Measurements from ENCODE around the gene PPM1A. TPM values are rescaled to one million over a fixed set of nuclear protein-coding genes. Genes with fewer than 3 reads are reported as not detected.

PPM1A gene
- total RNA-seq, 1 donor from 2014 or later, result 10.2 TPM

DNA sequence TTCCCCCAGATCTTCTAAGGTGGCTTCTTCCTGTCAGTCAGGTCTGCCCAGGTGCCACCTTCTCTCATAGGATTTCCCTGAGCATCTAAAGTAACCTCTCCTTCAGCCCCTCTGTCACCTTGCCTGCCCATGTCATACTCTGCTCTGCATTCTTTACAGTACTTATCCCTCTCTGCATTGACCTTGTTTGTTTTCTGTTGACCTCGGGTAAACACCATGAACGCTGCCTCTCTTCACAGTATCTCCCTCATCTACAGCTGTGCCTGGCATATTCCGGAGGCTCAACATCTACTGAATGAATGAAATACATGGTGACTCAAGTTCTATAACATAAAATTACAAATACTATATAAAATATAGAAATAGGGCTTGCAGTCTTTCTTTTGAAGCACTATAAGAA is 10.1 kb upstream of the PPM1A start:
- no peak overlapping the region for H3K4me3 ChIP-seq (ENCODE audit: low read depth, low read length)
- DNase-seq (ENCODE audit: low read depth), result no peak
- TF ChIP-seq, protein P1, sequence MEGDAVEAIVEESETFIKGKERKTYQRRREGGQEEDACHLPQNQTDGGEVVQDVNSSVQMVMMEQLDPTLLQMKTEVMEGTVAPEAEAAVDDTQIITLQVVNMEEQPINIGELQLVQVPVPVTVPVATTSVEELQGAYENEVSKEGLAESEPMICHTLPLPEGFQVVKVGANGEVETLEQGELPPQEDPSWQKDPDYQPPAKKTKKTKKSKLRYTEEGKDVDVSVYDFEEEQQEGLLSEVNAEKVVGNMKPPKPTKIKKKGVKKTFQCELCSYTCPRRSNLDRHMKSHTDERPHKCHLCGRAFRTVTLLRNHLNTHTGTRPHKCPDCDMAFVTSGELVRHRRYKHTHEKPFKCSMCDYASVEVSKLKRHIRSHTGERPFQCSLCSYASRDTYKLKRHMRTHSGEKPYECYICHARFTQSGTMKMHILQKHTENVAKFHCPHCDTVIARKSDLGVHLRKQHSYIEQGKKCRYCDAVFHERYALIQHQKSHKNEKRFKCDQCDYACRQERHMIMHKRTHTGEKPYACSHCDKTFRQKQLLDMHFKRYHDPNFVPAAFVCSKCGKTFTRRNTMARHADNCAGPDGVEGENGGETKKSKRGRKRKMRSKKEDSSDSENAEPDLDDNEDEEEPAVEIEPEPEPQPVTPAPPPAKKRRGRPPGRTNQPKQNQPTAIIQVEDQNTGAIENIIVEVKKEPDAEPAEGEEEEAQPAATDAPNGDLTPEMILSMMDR (conservative IDR thresholded peaks at IDR 0.05; ENCODE audit: low read depth, low read length), result no peak

GRCh38 chr14:60240139-60240856 is 8.7 kb upstream of the PPM1A start:
- H3K4me3 ChIP-seq (ENCODE audit: low read depth, low read length), result no peak overlapping the region
- DNase-seq (ENCODE audit: low read depth), result no peak
- TF ChIP-seq, protein P1 (conservative IDR thresholded peaks at IDR 0.05; ENCODE audit: low read depth, low read length), result no peak

DNA sequence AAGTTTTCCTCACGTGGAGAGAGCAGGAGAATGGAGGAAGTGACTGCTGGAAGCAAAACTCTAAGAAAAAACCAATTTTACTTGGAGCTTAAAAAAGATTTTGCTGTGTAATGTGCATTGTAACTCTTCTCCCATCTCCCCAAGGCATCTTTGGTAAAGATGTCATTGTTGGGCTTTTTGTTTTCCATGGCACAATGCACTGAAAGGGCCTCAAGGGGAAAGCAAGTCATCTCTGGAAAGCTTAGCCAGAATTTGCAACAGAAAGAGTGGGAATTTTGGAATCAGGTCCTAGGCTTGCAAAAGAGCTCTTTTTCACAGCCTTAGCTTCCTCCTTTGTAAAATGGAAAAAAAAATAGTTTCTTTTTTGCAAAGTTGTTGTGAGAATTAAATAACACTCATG is 7.9 kb upstream of the PPM1A start:
- TF ChIP-seq, protein P1 (conservative IDR thresholded peaks at IDR 0.05; ENCODE audit: low read depth, low read length), result no peak
- DNase-seq (ENCODE audit: low read depth), result no peak
- no peak overlapping the region for H3K4me3 ChIP-seq (ENCODE audit: low read depth, low read length)

DNA sequence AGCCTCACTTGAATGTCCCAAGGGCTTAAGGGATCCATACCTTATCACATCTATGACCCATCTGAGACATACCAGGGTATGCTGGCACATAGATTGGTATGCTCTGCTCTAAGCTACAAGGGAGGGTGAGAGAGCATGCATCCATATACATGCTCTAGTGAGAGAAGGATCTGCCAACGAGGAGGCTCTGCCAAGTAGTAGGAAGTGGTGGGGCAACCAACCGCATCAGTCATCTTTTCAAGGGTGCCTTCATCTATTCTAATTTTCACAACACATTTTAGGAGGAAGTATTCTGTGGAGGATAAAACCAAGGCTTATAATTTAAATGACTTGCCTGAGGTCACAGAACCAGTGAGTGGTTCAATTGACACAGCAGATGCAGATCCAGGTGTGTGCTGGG is 6.6 kb upstream of the PPM1A start:
- TF ChIP-seq, protein P1 (conservative IDR thresholded peaks at IDR 0.05; ENCODE audit: low read depth, low read length), result no peak
- no peak for DNase-seq (ENCODE audit: low read depth)
- H3K4me3 ChIP-seq (ENCODE audit: low read depth, low read length), result no peak overlapping the region

DNA sequence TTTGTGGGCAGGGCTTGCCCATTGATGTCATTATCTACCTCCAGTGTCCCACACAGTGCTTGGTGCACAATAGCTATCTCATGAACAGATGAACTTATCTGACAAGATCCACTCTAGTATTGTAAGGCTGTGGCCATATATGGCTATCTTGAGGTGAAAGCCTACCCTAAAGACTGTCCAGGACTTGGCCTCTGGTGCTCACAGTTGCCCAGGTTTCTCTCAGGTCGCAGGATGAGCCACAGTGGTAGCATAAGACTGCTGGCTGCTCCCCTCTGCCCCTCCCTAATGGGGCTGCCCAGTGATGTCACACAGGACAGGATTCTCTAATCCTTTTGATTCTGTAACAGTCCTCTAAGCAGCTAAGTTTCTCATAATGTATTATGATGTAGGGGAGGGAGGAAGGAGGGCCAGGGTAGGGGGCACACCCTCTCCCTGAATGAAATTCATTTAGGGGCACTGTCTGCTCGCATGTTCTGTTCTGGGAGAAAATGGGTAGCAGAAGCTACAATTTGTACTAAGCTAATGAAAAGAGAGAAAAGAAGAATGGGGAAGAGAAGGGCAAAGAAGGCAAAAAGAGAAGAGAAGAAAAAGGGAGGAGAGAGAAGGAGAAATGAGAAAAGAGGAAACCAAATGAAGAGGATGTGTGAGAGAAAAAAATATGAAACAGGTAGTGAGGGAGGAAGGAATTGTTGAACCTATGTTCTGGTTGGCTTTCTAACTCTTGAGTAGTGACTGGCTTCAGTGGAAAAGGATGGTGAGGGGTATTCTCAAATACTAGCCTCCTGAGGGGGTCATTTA is 3.4 kb upstream of the PPM1A start:
- TF ChIP-seq, protein P1 (conservative IDR thresholded peaks at IDR 0.05; ENCODE audit: low read depth, low read length), result no peak
- no peak overlapping the region for H3K4me3 ChIP-seq (ENCODE audit: low read depth, low read length)
- no peak for DNase-seq (ENCODE audit: low read depth)

- peak overlapping the region; percentile 66 for H3K4me3 ChIP-seq (ENCODE audit: low read depth, low read length)
- peak; percentile 72 for DNase-seq (ENCODE audit: low read depth)
- TF ChIP-seq, protein P1 (conservative IDR thresholded peaks at IDR 0.05; ENCODE audit: low read depth, low read length), result no peak
Observed at GRCh38 chr14:60247994-60248696, 876 bp upstream of the PPM1A start.
